Stimulated activated CD4-positive, alpha-beta T cell treated with anti-CD3 and anti-CD28 coated beads, Interleukin-12 subunit alpha, Interleukin-12 subunit beta, amount 100 ng/mL, for 48 hours (primary cell): ENCODE results near the gene VASH2.
"Not testable (repeated sequence)": the region's sequence is repeated elsewhere in the genome, so short reads cannot be mapped to it uniquely, and the experiment has no call there.

ENCODE experiments used
- DNase-seq, 3 donors: peaks; one replicate each; pipeline ENCODE4 v3.0.0-alpha.2; 2020; ENCODE audit warnings: low read depth in 2 of 3, low spot score in 1 of 3

VASH2 gene

DNA sequence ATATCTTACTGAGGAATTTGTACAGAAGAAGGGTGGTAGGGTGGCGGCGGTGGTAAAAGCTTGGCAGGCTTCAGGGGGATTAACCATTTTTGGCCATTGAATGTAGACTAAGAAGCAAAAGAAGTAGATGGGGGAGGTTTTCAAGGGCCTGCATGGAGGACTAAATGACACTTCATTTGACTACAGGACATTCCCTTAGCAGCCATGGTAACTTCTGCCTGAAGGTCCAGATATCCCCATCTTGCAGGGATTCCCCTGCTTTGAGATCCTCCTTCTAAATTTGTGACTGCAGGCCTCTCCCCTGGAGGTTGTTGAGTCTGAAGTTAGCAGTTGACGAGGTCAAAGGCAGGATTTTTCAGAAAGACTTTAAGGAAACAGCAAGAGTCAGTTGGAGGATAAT, 4.8 kb downstream of the VASH2 start:
- no peak for DNase-seq

DNA sequence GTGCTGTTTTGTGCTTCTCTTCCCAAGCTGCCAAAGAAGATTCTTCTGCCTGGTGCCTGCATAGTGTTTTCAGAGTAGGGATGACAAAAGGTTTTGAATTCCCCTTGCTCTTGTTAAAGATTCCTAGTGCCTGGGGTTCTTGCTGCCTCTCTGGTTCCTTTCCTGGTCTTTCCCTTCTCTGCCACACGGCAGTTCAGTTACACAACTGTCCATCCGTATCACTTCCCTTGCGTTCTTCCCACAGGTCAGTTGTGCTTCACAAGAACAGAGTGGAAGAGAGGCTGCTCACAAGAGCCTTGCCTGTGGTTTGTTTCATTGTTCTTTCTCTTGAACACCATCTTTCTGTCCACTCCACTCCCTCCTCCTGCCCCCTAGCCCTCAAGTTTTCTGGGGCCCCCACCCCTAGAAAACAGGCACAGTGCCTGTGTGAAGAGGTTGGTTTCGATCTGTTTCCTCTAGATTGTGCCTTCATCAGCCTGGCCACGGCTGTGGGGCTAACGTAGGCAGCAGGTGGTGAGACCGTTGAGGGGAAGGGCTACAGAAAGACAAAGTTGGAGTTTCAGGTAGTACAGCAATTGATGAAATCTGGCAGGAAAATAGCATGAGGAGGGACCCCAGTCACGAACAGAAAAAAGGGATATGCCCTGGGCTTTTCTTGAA, 5.8 kb downstream of the VASH2 start:
- no peak for DNase-seq

DNA sequence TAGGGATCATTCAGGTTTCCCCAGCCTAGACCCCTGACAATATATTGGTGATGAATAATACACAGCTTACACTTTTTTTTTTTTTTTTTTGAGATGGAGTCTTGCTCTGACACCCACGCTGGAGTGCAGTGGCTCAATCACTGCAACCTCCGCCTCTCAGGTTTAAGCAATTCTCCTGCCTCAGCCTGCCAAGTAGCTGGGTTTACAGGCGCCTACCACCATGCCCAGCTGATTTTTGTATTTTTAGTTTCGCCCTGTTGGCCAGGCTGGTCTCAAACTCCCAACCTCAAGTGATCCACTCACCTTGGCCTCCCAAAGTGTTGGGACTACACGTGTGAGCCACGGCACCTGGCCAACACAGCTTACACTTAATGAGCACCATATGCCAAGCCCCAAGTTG, 7.2 kb downstream of the VASH2 start:
- DNase-seq = no peak

DNA sequence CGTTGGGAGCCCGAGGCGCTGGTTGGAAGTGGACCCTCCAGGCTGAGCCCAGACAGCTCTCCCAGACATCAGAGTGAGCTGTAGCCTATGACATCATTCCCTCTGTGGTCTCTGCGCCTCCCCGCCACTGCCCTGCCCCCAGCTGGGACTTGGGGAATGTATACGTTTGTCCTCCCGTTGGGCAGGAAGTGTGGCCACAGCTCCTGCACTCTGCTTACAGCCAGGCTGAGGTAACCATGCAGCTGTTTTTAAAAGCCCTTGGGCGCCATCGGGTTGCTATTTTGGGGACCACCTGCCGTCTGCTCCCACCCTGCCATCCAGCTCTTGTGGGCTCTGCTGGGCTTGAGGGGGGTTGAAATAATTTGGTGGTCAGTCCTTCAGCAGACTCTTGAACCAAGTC, 7.8 kb downstream of the VASH2 start:
- no peak for DNase-seq

DNA sequence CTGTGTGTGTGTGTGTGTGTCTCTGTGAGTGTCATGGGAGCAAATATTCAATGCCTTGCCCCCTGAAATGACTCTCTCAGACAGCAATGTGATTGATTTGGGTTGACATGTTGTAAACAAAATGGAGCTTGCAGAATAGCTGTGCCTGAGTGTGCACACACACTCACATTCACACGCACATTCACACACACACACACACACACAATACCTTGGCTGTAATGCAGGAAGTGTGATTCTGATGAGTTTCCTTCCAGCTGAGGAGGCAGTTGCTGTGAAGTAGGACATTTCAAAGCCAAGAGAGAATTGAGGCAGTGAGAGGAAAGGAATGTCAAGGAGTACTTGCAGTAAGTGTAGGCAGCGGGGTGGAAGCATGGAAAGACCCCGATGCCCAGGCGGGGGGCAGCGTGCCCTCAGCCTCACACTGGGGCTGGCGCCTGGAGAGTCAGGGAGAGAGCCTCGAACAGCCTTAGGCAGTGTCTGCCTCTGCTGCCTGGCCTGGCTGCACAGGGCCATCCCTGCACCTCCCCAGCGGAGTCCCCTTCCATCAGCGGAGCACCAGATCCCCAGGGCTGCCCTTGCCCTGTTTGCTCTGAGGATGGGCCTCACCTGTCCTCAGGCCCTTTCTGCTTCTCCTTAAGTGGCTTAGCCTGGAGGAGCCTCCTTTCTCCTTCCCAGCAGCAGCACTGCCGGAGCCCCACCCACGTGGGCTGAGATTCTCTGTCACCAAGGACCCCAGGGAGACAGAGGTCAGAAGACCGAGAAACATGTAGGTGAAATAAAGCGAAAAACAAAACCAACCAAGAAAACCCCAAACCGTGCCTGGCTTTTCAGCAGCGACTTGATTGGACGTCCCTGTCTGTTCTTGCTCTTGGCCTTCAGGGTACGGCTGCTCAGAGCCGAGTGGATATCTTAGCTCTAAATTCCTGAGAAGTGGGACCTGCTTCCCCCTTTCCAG, 9.2 kb downstream of the VASH2 start:
- no peak for DNase-seq

DNA sequence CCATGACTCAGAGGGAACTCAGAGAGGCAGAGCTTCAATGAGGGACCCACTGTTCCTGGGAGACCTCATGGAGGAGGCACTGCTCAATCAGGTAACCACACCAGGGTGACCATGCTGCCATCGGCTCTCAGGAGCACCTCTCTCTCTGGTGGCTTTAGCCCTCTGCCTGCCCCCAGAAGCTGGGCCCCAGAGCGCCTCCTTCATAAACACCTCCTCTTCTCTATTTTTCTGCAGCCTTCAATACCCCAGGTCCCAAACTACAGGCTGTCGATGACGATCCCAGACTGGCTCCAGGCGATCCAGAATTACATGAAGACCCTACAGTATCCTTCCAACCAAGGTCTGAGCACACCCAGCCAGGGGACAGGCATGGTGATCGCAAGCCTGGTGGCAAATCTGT, 10.6 kb downstream of the VASH2 start:
- DNase-seq = no peak

DNA sequence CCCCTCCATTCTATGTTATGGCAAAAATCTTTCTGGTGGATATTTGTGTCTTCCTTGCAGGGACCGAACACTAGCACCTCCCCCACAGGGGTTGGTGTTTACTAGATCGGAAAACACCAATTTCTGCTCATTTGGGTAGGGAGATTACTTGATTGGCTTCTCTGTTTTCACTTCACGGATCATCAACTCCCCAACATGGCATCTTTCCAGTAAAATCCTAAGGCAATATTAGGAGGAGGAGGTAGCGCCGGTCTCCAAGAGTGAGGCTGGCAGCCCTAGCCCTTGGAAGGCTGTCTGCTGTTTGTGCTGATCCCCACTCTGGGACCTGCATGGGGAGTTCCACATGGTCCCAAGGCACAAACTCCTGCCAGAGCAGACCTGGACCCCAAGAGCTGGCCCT, 12.2 kb downstream of the VASH2 start:
- no peak for DNase-seq

DNA sequence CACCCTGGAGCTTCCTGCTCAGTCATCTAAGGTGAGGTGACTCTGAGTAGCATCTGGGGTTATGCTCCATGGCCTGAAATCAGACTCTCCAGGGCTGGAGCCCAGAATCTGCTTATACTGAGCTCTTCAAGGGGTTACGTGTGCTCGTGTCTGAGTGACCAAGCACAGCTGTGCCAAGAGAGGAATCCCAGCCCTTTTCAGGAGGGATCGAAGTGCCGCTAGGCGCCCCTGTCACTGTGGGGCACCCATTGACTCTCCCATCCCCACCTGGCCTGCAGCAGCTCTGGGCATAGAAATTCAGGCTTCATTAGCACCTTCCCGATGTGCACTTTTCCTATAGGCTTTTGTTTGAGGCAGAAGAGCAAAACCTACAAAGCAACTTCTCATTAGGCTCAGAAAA, 13.8 kb downstream of the VASH2 start:
- DNase-seq = no peak

DNA sequence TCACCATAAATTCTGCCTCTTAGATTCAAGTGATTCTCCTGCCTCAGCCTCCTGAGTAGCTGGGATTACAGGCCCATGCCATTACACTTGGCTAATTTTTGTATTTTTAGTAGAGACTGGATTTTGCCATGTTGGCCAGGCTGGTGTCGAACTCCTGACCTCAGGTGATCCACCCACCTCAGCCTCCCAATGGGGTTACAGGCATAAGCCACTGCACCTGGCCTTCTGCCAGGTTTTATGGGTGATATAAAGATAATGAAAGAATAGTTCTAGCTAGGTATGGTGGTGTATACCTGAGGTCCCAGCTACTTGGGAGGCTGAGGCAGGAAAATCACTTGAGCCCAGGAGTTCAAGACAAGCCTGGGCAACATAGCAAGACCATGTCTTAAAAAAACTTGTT, 14.7 kb downstream of the VASH2 start:
- not testable (repeated sequence) for DNase-seq

DNA sequence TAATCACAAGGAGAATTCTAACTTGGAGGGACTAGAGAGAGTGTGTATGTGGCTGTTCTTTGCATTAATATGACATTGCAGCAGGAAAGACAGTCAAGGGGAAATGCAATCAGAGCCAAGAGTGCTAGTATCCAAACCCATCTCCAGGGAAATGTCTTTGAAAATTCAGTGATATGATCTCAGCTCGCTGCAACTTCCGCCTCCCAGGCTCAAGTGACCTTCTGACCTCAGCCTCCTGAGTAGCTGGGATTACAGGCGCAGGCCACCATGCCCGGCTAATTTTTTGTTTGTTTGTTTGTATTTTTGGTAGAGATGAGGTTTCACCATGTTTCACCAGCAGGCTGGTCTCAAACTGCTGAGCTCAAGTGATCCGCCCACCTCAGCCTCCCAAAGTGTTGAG, 16.3 kb downstream of the VASH2 start:
- DNase-seq = no peak

DNA sequence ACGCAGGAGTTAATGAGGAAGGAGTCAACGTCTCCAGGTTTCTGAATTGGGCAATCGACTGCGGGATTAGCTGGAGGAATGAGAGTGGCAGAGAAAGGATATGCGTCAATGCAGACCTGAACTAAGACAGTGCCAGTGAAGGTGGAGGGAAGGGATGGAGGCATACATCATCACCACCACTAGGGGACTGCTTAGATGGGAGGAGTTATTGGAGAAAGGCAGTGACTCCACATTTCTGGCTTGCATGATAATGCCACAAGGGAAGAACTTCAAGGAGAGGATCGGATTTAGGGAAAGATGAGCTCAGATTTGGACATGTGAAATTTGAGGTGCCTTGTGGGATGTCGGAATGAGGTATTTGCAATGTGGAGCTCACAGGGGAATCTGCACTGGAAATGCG, 17.5 kb downstream of the VASH2 start:
- no peak for DNase-seq

DNA sequence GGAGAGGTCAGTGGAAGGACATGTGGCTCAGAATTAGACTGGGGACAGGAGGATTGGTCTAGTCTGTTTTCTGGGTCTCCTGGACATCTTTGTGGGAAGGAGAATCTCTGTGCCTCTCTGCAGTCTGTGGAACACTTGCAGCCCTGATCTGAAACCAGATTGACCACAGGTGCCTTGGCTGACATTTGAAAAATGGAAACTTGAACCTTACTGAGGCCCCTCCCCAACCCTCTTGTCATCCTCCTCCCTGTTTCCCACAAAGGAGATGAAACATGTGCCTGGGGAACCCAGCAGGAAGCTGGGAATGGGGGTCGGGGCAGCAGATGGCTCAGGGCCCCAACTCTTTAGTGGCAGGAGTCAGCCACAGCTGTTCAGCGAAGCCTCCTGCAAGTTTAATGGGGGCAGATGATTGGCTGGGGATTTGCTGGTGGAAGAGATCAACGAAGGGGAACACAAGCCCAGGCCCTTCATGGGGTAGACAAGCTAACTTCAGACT, 18.1 kb downstream of the VASH2 start:
- no peak for DNase-seq

DNA sequence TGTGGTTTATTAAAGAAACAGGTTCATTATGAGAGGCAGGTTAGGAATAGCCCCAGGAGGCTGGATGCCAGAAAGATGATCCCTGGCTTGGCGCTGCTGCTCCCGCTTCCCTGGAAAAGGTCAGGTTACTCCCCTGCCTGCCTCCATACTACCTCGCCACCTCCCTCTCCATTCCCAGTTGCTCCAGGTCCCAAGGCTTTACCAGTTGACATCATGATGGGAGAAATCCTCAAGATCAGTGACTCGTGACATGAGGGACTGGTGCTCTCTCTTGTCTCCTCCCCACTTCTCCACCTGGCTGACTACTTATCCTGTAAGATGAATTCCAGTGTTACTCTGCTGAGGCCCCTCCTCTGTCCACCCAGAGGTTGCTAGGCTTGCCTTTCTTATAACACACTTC, 19.7 kb downstream of the VASH2 start:
- no peak for DNase-seq

DNA sequence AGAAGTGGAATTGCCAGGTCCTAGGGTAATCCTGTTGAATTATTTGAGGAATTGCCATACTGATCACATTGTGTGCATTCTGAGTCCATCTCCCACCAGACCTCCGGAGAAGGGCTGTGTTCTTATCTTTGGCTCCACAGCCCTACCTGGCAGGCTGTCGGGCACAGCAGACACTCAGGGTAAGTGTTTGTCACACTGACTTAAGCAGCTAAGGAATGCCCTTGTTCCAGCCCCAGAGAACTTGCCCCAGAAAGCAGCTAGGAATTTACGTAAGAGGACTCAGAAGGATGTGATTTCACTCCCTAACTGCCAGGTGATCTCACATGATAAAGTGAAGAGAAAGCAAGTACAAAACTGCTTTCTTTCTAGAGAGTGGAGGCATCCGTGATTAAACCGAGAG, 21.0 kb downstream of the VASH2 start:
- no peak for DNase-seq

DNA sequence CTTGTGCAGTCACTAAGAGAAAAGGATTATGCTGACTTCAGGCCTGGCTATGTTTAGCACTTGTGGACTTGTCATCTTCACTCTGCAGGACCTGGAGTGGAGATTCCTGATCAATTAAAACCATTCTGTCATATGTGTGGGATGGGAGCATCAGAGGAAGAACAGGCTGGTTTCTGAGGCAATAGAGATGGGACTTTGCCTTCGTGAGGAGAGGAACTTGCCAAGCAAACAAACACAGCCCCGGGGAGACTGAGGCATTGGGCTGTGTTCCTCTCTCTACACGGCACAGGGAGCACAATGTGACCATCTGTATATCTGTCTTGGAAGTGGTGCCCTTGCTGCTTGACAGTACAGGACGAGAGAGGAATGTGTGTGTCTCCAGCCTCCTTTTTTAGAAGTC, 23.1 kb downstream of the VASH2 start:
- DNase-seq = no peak

DNA sequence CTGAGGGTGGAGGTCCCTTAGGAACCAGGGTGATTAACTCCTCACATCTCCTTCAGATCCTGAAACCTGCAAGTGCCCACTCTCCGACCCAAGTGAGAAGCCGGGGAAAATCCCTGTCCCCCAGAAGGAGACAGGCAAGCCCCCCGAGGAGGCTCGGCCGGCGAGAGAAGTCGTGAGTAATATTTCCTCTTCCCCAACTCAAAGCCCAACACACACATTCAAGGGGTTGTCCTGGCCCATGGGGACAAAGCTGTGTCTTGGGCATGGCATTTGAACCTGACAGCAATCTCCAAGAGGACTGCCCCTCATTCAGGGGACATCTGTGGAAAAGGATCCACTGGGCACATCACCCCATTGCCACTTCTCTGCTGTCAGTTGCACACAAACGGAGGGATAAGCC, 23.6 kb downstream of the VASH2 start:
- no peak for DNase-seq

DNA sequence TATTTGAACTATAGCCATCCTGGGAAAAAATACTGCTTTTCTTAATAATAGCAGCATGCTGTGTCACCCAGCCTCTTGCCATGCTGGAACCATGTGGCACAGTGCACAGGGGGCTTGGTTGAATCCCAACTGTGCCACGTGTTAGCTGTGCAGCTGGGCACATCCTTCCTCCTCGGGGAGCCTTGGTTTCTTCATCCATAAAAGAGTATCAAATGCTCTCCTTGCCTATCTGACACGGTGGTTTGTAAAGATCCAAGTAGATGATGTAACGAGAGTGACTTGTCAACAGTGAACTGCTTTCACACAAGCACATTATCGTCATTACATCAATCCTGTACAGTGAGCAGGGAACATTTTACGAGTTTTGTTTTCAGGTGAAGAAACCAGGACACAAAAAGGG, 24.4 kb downstream of the VASH2 start:
- no peak for DNase-seq

DNA sequence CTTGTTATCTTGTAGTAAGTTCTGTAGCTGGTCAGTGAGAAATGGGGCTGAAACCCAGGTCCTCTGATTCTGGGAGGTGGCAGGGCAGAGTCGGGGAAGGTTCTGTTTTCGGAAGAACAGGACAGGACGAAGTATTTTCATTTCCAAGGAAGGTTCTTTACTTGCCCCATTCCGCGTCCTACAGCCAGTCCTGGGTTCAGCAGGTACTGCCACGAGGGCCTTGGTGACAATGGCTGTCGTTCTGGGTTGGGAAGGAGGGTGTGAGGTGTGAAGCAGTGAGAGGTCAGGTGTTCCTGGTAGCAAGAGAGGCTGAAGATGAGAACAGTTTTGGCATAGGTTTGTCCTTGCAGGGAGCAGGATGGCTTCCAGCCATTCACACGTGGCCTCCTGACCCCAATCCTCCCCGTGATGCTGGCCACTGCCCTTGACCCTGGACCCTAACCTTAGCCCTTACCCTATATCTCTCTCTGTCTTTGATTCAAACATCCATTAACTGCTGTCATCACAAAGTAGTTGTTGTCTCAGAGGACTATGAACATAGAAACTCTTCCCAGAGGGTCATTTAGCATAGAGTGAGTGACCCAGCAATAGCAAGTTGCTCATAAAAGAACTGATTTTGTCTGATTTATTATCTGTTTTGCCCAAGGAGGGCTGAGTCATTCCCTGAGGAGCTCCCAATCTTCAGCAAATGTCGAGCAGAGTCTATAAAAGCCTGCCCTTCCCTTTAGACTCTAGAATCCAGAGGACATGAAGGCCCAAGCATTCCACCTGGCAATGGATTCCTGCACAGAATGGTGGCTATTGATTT, 25.0 kb downstream of the VASH2 start:
- DNase-seq = no peak

DNA sequence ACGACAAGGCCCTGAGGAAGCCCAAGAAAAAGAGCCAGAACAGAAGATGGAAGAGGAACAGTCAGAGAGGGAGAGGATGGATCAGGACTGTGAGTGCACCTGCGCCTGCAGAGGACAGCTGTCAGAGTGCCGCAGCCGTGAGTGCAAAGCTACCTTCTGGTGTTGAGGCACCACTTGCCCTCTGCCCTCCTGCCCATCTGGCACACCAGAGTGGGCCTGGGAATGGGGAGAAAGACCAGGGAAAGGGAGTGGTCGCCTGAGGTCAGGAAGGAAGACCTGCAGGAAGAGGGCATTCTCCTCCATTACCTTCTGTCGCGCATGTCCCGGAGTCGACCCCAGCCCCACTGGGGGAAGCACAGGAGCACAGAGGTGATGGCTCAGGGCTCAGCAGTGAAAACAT, 26.2 kb downstream of the VASH2 start:
- DNase-seq = no peak

DNA sequence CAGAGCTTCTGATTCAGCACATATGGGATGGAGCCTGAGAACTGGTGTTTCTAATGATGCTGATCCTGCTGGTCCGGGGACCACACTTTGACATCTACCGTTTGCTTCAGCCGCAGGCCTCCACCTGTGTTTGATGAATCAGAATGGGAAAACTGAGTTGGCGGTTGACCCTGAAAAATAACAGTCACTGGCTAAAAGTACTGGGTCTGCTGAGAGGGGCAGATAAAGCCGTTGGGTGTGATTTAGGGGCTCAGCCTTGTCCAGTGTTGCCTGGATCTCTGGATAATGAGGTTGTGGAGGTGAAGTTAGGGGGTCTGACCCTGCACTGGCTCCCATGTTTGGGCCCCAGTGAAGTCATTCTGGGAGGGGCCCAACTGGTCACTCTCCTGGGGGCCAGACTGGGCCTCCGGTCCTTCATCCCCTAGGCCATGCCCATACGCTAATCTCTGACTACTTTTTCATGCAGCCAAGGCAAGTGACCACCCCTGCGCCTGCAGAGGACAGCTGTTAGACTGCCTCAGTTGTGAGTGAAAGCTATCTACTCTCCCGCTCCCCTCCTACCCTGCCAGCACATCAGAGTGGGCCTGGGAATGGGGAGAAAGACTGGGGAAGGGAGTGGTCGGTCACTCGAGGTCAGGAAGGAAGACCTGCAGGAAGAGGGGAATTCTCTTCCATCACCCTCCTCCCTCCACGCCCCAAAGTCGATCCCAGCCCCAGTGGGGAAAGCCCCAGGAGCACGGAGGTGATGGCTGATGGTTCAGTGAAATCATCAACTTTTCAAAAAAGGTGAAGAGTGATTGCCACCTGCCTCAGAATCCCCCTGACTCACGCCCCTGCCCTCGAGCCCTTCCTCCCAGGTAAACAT, 27.7 kb downstream of the VASH2 start:
- no peak for DNase-seq
